HTR-8/SVneo (cell line): ENCODE measurements around the gene RNPS1.
"Not testable (repeated sequence)": the region's sequence is repeated elsewhere in the genome, so short reads cannot be mapped to it uniquely, and the experiment has no call there.

Source experiments
- DNase-seq: peaks from one replicate; pipeline ENCODE4 v3.0.0; 2011; ENCODE audit warnings: low spot score, mixed read lengths; ENCODE audit not compliant: insufficient read length
- FAIRE-seq: peaks from 2 replicates; lab custom pipeline; 2011; peaks lifted over from hg19 to GRCh38; lab: Jason Lieb, UNC

Gene RNPS1

GRCh38 chr16:2263026-2263425, 4.9 kb downstream of the RNPS1 start:
- not testable (repeated sequence) for FAIRE-seq, DNase-seq

- DNase-seq (no peak), FAIRE-seq (no peak)
Measured at GRCh38 chr16:2260250-2260649, 7.7 kb downstream of the RNPS1 start.

GRCh38 chr16:2258530-2258929, 9.4 kb downstream of the RNPS1 start:
- FAIRE-seq, result not testable (repeated sequence)

GRCh38 chr16:2257726-2258125, 10.2 kb downstream of the RNPS1 start:
- FAIRE-seq, result no peak
- DNase-seq, result no peak

More at GRCh38 chr16:2258530-2258929, 9.4 kb downstream of the RNPS1 start:
- not testable (repeated sequence) for DNase-seq

GRCh38 chr16:2256531-2257140, 11.3 kb downstream of the RNPS1 start:
- no peak for FAIRE-seq
- DNase-seq, result no peak

GRCh38 chr16:2253293-2253692, 14.6 kb downstream of the RNPS1 start:
- FAIRE-seq (no peak), DNase-seq (no peak)

GRCh38 chr16:2252806-2253148, 15.1 kb downstream of the RNPS1 start:
- no peak for DNase-seq
- FAIRE-seq, result peak; percentile 67

- DNase-seq (peak; percentile 98), FAIRE-seq (peak; percentile 93)
Measured at GRCh38 chr16:2251296-2252111, 16.4 kb downstream of the RNPS1 start, which contains the start of gene ECI1. TSS of gene ECI1 (minus strand) at chr16:2251587. CDS start at chr16:2251566, 21 bp downstream.

GRCh38 chr16:2250652-2251295, 17.2 kb downstream of the RNPS1 start:
- DNase-seq (no peak), FAIRE-seq (no peak)

- DNase-seq, result no peak
- no peak for FAIRE-seq
Measured at GRCh38 chr16:2246301-2246885, 21.5 kb downstream of the RNPS1 start.

- FAIRE-seq (no peak), DNase-seq (no peak)
Measured at GRCh38 chr16:2244926-2245795, 22.8 kb downstream of the RNPS1 start.

- no peak for DNase-seq
- FAIRE-seq, result peak; percentile 13
Measured at GRCh38 chr16:2244301-2244700, 23.6 kb downstream of the RNPS1 start.

- no peak for FAIRE-seq
- DNase-seq, result no peak
Measured at GRCh38 chr16:2243781-2244180, 24.1 kb downstream of the RNPS1 start.

GRCh38 chr16:2243031-2243528, 24.8 kb downstream of the RNPS1 start:
- no peak for FAIRE-seq
- no peak for DNase-seq

- no peak for DNase-seq
- FAIRE-seq, result no peak
Measured at GRCh38 chr16:2242598-2242997, 25.3 kb downstream of the RNPS1 start.

GRCh38 chr16:2240331-2240730, 27.6 kb downstream of the RNPS1 start:
- not testable (repeated sequence) for FAIRE-seq, DNase-seq

- no peak for DNase-seq
- FAIRE-seq, result no peak
Measured at GRCh38 chr16:2238838-2239675, 28.9 kb downstream of the RNPS1 start.

GRCh38 chr16:2238150-2238837, 29.6 kb downstream of the RNPS1 start:
- no peak for DNase-seq
- FAIRE-seq, result no peak
